Measurements from ENCODE around the gene SLC29A2. TPM values are rescaled to one million over a fixed set of nuclear protein-coding genes. Genes with fewer than 3 reads are reported as not detected.
A peak's percentile ranks its signal among the peaks of the same experiment; 100 is the strongest.

Gene SLC29A2
- total RNA-seq, 1 donor from 2014 or later, result 5.7 TPM

DNA sequence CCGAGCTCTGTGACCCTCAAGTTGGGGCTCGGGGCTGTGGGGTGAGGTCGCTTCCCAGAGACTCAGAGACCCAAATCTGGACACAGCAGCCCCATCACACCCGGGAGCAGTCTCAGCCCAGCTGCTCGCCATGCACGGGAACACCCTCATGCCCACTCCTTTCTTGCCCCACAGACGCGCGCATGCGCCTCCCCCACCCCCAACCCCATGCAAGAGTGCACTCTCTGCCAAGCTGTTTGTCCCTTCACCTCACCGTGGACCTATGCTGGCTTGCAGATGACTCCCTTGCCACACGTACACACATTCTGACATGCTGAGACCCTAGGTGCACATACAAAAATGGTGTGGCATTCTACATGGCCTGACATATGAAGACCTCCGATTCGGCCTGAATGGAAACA, 54.2 kb downstream of the SLC29A2 start:
- DNase-seq (ENCODE audit: low spot score), result no peak
- Mint-ChIP-seq H3K36me3 (ENCODE audit: low read depth, unreplicated experiment) (peaks cover 5% of the 10 kb centered on the region), H3K4me1 (ENCODE audit: unreplicated experiment) (peaks cover 21% of the 10 kb centered on the region), H3K27ac (ENCODE audit: unreplicated experiment) (peak overlapping the region; percentile 72), H3K9me3 (ENCODE audit: unreplicated experiment) (no peaks in the 10 kb centered on the region), H3K4me3 (ENCODE audit: unreplicated experiment) (no peak overlapping the region), H3K27me3 (ENCODE audit: unreplicated experiment) (peaks cover 24% of the 10 kb centered on the region)
- TF ChIP-seq, protein P1, sequence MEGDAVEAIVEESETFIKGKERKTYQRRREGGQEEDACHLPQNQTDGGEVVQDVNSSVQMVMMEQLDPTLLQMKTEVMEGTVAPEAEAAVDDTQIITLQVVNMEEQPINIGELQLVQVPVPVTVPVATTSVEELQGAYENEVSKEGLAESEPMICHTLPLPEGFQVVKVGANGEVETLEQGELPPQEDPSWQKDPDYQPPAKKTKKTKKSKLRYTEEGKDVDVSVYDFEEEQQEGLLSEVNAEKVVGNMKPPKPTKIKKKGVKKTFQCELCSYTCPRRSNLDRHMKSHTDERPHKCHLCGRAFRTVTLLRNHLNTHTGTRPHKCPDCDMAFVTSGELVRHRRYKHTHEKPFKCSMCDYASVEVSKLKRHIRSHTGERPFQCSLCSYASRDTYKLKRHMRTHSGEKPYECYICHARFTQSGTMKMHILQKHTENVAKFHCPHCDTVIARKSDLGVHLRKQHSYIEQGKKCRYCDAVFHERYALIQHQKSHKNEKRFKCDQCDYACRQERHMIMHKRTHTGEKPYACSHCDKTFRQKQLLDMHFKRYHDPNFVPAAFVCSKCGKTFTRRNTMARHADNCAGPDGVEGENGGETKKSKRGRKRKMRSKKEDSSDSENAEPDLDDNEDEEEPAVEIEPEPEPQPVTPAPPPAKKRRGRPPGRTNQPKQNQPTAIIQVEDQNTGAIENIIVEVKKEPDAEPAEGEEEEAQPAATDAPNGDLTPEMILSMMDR (IDR thresholded peaks at IDR 0.05; ENCODE audit: unreplicated experiment), result no peak

- Mint-ChIP-seq H3K27me3 (ENCODE audit: unreplicated experiment) (peaks cover 23% of the 10 kb centered on the region), H3K36me3 (ENCODE audit: low read depth, unreplicated experiment) (peaks cover 5% of the 10 kb centered on the region), H3K9me3 (ENCODE audit: unreplicated experiment) (no peaks in the 10 kb centered on the region), H3K27ac (ENCODE audit: unreplicated experiment) (peak within 1 kb of the TSS; percentile 72), H3K4me1 (ENCODE audit: unreplicated experiment) (peaks cover 22% of the 10 kb centered on the region), H3K4me3 (ENCODE audit: unreplicated experiment) (no peak within 1 kb of the TSS)
- DNase-seq (ENCODE audit: low spot score), result peak; percentile 37
- TF ChIP-seq, protein P1 (IDR thresholded peaks at IDR 0.05; ENCODE audit: unreplicated experiment), result no peak
These were observed 54.7 kb downstream of the SLC29A2 start, which contains the start of gene CD248 for GRCh38 chr11:66316849-66317251. TSS of gene CD248 (minus strand) at chr11:66317044. CDS start at chr11:66317027, 17 bp downstream.

GRCh38 chr11:66315921-66316811, 55.4 kb downstream of the SLC29A2 start:
- no peaks in the 10 kb centered on the region for H3K9me3 Mint-ChIP-seq (ENCODE audit: unreplicated experiment)
- no peak overlapping the region for H3K27ac Mint-ChIP-seq (ENCODE audit: unreplicated experiment)
- H3K36me3 Mint-ChIP-seq (ENCODE audit: low read depth, unreplicated experiment), result peaks cover 5% of the 10 kb centered on the region
- TF ChIP-seq, protein P1 (IDR thresholded peaks at IDR 0.05; ENCODE audit: unreplicated experiment), result no peak
- peaks cover 28% of the 10 kb centered on the region for H3K27me3 Mint-ChIP-seq (ENCODE audit: unreplicated experiment)
- peaks cover 23% of the 10 kb centered on the region for H3K4me1 Mint-ChIP-seq (ENCODE audit: unreplicated experiment)
- DNase-seq (ENCODE audit: low spot score), result no peak
- H3K4me3 Mint-ChIP-seq (ENCODE audit: unreplicated experiment), result no peak overlapping the region

- Mint-ChIP-seq H3K36me3 (ENCODE audit: low read depth, unreplicated experiment) (peaks cover 5% of the 10 kb centered on the region), H3K9me3 (ENCODE audit: unreplicated experiment) (no peaks in the 10 kb centered on the region), H3K27me3 (ENCODE audit: unreplicated experiment) (peaks cover 26% of the 10 kb centered on the region), H3K27ac (ENCODE audit: unreplicated experiment) (peak overlapping the region; percentile 34), H3K4me3 (ENCODE audit: unreplicated experiment) (peak overlapping the region; percentile 76), H3K4me1 (ENCODE audit: unreplicated experiment) (peaks cover 23% of the 10 kb centered on the region)
- no peak for DNase-seq (ENCODE audit: low spot score)
- TF ChIP-seq, protein P1 (IDR thresholded peaks at IDR 0.05; ENCODE audit: unreplicated experiment), result no peak
These were observed 56.1 kb downstream of the SLC29A2 start for GRCh38 chr11:66315498-66315885.
